K562 (cell line): ENCODE measurements around the gene ITPR3. TPM values are rescaled to one million over a fixed set of nuclear protein-coding genes. Genes with fewer than 3 reads are reported as not detected.

ENCODE experiments used
- ATAC-seq: fragments of 200-7000 bp; cut with Tn5 transposase; 3 replicates; pipeline ENCODE4 v1.9.1; 2020; ENCODE audit warnings: moderate library complexity
- BruUV-seq: library from RNA; stranded (reverse); fragments of 400-500 nt; replicated peaks from 2 replicates; lab custom pipeline; 2021; lab: Mats Ljungman, UMichigan
- CTCF ChIA-PET: fragments of 300-600 bp; formaldehyde crosslinking; extraction: SDS; loops from one replicate; lab custom pipeline; 2021; ENCODE audit warnings: low intra/inter-chr PET ratio; lab: Yijun Ruan, JAX
- POLR2A ChIA-PET: fragments of 300-600, 350-650 bp; sonication (Branson Sonifier 250); formaldehyde crosslinking; extraction: SDS; loops from one replicate; lab custom pipeline; 2021; ENCODE audit warnings: antibody characterized with exemption, inconsistent platforms; lab: Yijun Ruan, JAX
- DNase-seq, 4 experiments: peaks; one replicate each; pipeline versions ENCODE4 v3.0.0 to v3.0.0-alpha.2; 2011 to 2018; ENCODE audit warnings: low spot score in 3 of 4, mixed read lengths in 3 of 4; ENCODE audit errors: extremely low read depth in 1 of 4
- FAIRE-seq: peaks from 2 replicates; lab custom pipeline; 2011; peaks lifted over from hg19 to GRCh38; lab: Jason Lieb, UNC
- H2AFZ ChIP-seq: 2 replicates; pipeline ENCODE4 v1.6.0; 2011; ENCODE audit warnings: low read depth, low read length, control low read depth, inconsistent platforms
- H3K27ac ChIP-seq: fragments of 200-600 bp; 3 replicates; pipeline ENCODE4 v1.8.0; 2011; ENCODE audit warnings: low read depth, mild to moderate bottlenecking, control low read depth, inconsistent platforms, low read length, moderate library complexity, mixed read lengths; ENCODE audit errors: extremely low read depth
- H3K27me3 ChIP-seq, 2 experiments: fragments of 300-600 bp in 1 of 2; 2 replicates in 1 of 2; 3 replicates in 1 of 2; pipeline versions ENCODE4 v1.6.0 to v1.8.0; 2011; ENCODE audit warnings: inconsistent platforms in 2 of 2, low read length in 2 of 2, mild to moderate bottlenecking in 1 of 2, mixed read lengths in 1 of 2, moderate library complexity in 1 of 2; ENCODE audit not compliant: control insufficient read depth in 2 of 2, insufficient read depth in 2 of 2
- H3K36me3 ChIP-seq: fragments of 300-600 bp; 3 replicates; pipeline ENCODE4 v1.8.0; 2011; ENCODE audit warnings: mild to moderate bottlenecking, low read length, inconsistent platforms; ENCODE audit not compliant: control insufficient read depth, insufficient read depth
- H3K4me1 ChIP-seq, 2 experiments: fragments of 200-600 bp in 1 of 2; replicated peaks in 1 of 2; 2 replicates in 1 of 2; 3 replicates in 1 of 2; pipeline versions ENCODE4 v1.5.1 to v1.8.0; 2011; ENCODE audit warnings: inconsistent platforms in 2 of 2, low read length in 2 of 2, mild to moderate bottlenecking in 1 of 2, mixed read lengths in 1 of 2, moderate library complexity in 1 of 2; ENCODE audit not compliant: control insufficient read depth in 2 of 2, insufficient read depth in 2 of 2
- H3K4me2 ChIP-seq: 2 replicates; pipeline ENCODE4 v1.6.1; 2011; ENCODE audit warnings: low read length, control low read depth, inconsistent platforms, mixed read lengths; ENCODE audit not compliant: insufficient read depth
- H3K4me3 ChIP-seq: fragments of 200-600 bp; sonication (generic), shearing (Covaris generic); 2 replicates; pipeline ENCODE4 v1.5.1; 2016; ENCODE audit warnings: control low read depth, inconsistent platforms
- H3K79me2 ChIP-seq: fragments of 200-600 bp; 3 replicates; pipeline ENCODE4 v1.8.0; 2011; ENCODE audit warnings: low read length, inconsistent platforms; ENCODE audit not compliant: control insufficient read depth, insufficient read depth
- H3K9ac ChIP-seq, 2 experiments: 2 replicates each; pipeline versions ENCODE4 v1.6.0 to v1.6.1; 2011; ENCODE audit warnings: low read depth in 2 of 2, low read length in 2 of 2, control low read depth in 1 of 2, inconsistent platforms in 1 of 2, mild to moderate bottlenecking in 1 of 2, mixed read lengths in 1 of 2; ENCODE audit not compliant: insufficient read depth in 1 of 2
- H3K9me1 ChIP-seq: one replicate; pipeline ENCODE4 v1.6.0; 2011; ENCODE audit warnings: inconsistent platforms, mild to moderate bottlenecking, low read length, moderate library complexity; ENCODE audit not compliant: control insufficient read depth, insufficient read depth
- H3K9me3 ChIP-seq: replicated peaks from 2 replicates; pipeline ENCODE4 v1.5.1; 2011; ENCODE audit warnings: low read depth, low read length, inconsistent platforms; ENCODE audit not compliant: control insufficient read depth, insufficient read depth
- H4K20me1 ChIP-seq: replicated peaks from 2 replicates; pipeline ENCODE4 v1.6.1; 2011; ENCODE audit warnings: low read length, inconsistent platforms, mixed read lengths; ENCODE audit not compliant: control insufficient read depth, insufficient read depth
- ADNP ChIP-seq: fragments of 200-800 bp; sonication (Bioruptor generic); IDR thresholded peaks from 2 replicates; pipeline ENCODE4 v1.6.1; 2016; ENCODE audit warnings: missing genetic modification characterization, missing compliant biosample characterization
- BCOR ChIP-seq: fragments of 450-650 bp; IDR thresholded peaks from 2 replicates; pipeline ENCODE4 v1.6.1; 2016
- BRF1 ChIP-seq: IDR thresholded peaks from 3 replicates; pipeline ENCODE4 v1.6.1; 2011; ENCODE audit warnings: borderline replicate concordance, mild to moderate bottlenecking; ENCODE audit not compliant: insufficient read length; ENCODE audit errors: extremely low read depth
- CBX3 ChIP-seq, 2 experiments: IDR thresholded peaks; 1 replicate in 1 of 2; 2 replicates in 1 of 2; pipeline ENCODE4 v1.6.1; 2012; ENCODE audit warnings: inconsistent platforms in 2 of 2, low read length in 2 of 2, borderline replicate concordance in 1 of 2, control low read depth in 1 of 2
- HDAC2 ChIP-seq: fragments of 450-650 bp; IDR thresholded peaks from 2 replicates; pipeline ENCODE4 v1.6.1; 2016; ENCODE audit warnings: mild to moderate bottlenecking
- HLTF ChIP-seq: fragments of 450-650 bp; IDR thresholded peaks from 2 replicates; pipeline ENCODE4 v1.6.1; 2016
- JUN ChIP-seq, 2 experiments: sonication (generic) in 1 of 2; formaldehyde crosslinking in 1 of 2; IDR thresholded peaks; 2 replicates each; pipeline versions ENCODE4 v1.6.1 to v1.8.0; 2012 to 2022; ENCODE audit warnings: borderline replicate concordance in 2 of 2, mild to moderate bottlenecking in 2 of 2, improper control_type of control experiment in 1 of 2, low read depth in 1 of 2, low read length in 1 of 2, missing genetic modification reagents in 1 of 2
- KDM1A ChIP-seq, 2 experiments: fragments of 450-650 bp; IDR thresholded peaks; 2 replicates each; pipeline ENCODE4 v1.6.1; 2016; ENCODE audit warnings: mild to moderate bottlenecking in 2 of 2
- NR3C1 ChIP-seq: sonication (generic); formaldehyde crosslinking; IDR thresholded peaks from 2 replicates; pipeline ENCODE4 v1.8.1; 2022; ENCODE audit warnings: missing genetic modification reagents
- PURB ChIP-seq: sonication (generic); formaldehyde crosslinking; IDR thresholded peaks from 2 replicates; pipeline ENCODE4 v1.9.0; 2021; ENCODE audit warnings: low read depth, mild to moderate bottlenecking, missing genetic modification reagents
- RAD21 ChIP-seq, 2 experiments: fragments of 250-450 bp in 1 of 2; fragments of 450-650 bp in 1 of 2; sonication (Bioruptor Pico) in 1 of 2; formaldehyde crosslinking in 1 of 2; IDR thresholded peaks in 1 of 2; conservative IDR thresholded peaks in 1 of 2; 2 replicates each; pipeline versions ENCODE4 v1.4.0 to v1.8.0; 2020 to 2022; ENCODE audit warnings: mild to moderate bottlenecking in 2 of 2, moderate library complexity in 1 of 2
- RBM25 ChIP-seq: fragments of 200-400 bp; formaldehyde crosslinking; IDR thresholded peaks from 2 replicates; pipeline ENCODE4 v1.6.1; 2018; ENCODE audit warnings: low read length, low read depth, moderate library complexity; ENCODE audit not compliant: severe bottlenecking
- RCOR1 ChIP-seq, 2 experiments: IDR thresholded peaks; 2 replicates each; pipeline ENCODE4 v1.6.1; 2012; ENCODE audit warnings: low read depth in 2 of 2, low read length in 2 of 2, borderline replicate concordance in 1 of 2, improper control_type of control experiment in 1 of 2
- ZNF561 ChIP-seq: fragments of 450-650 bp; formaldehyde crosslinking; conservative IDR thresholded peaks from 2 replicates; pipeline ENCODE4 v1.4.0; 2020; ENCODE audit warnings: mild to moderate bottlenecking, moderate library complexity
- WGBS: fragments of 100-300 bp; shearing (Covaris generic); methylation state at CpG from one replicate; pipeline ENCODE4 v1.1.6; 2016; ENCODE audit warnings: low coverage, mixed read lengths; ENCODE audit not compliant: insufficient coverage; ENCODE audit errors: missing lambda C conversion rate; 5-methylcytosine and 5-hydroxymethylcytosine counted together
- in situ Hi-C: fragments of 300-500 bp; cut with MboI; formaldehyde crosslinking; loops from 4 replicates; pipeline ENCODE4 v1.15.0; 2018; ENCODE audit warnings: inconsistent platforms, mixed read lengths
- intact Hi-C: fragments of 100-400 bp; cut with micrococcal nuclease; formaldehyde crosslinking; loops from 2 replicates; pipeline ENCODE4 v1.14.2; 2022
- polyA plus RNA-seq, 8 experiments: library from polyadenylated mRNA; depleted of rRNA in 4 of 8; stranded (reverse) in 5 of 8; unstranded in 3 of 8; fragments of >200 nt; fragmentation: Nextera tagmentation in 2 of 8; fragmentation: Illumina TruSeq in 1 of 8; extraction: Ambion mirVana in 2 of 8; extraction: Trizol in 1 of 8; gene quantifications; 2 replicates each; pipeline versions ENCODE4 v1.2.1 to v1.2.3, GENCODE V29; 2011 to 2014; ENCODE audit warnings: inconsistent platforms in 1 of 8, missing spikeins in 1 of 8
- total RNA-seq, 7 experiments: library from RNA; depleted of rRNA in 6 of 7; stranded (reverse); fragments of >200 nt in 6 of 7; fragmentation: Illumina TruSeq in 2 of 7; extraction: Trizol in 2 of 7; gene quantifications; 2 replicates each; pipeline versions ENCODE4 v1.2.1 to v1.2.3, GENCODE V29; 2011 to 2021; ENCODE audit warnings: low replicate concordance in 1 of 7
- TF ChIP-seq, protein P1 (sequence below): IDR thresholded peaks from 3 replicates; pipeline ENCODE4 v1.6.1; 2011; ENCODE audit warnings: borderline replicate concordance, mild to moderate bottlenecking; ENCODE audit not compliant: insufficient read length, insufficient read depth
- TF ChIP-seq, protein P2 (sequence below): fragments of 450-650 bp; IDR thresholded peaks from 2 replicates; pipeline ENCODE4 v1.6.1; 2016; ENCODE audit warnings: low read depth, mild to moderate bottlenecking, moderate library complexity

The ITPR3 gene
- total and polyA plus RNA-seq, 9 of the 15 experiments (the other 6 are each of a cell fraction or from before 2014, with no cell fraction given) = 0.39 to 35.7 (median 13.2) TPM

DNA sequence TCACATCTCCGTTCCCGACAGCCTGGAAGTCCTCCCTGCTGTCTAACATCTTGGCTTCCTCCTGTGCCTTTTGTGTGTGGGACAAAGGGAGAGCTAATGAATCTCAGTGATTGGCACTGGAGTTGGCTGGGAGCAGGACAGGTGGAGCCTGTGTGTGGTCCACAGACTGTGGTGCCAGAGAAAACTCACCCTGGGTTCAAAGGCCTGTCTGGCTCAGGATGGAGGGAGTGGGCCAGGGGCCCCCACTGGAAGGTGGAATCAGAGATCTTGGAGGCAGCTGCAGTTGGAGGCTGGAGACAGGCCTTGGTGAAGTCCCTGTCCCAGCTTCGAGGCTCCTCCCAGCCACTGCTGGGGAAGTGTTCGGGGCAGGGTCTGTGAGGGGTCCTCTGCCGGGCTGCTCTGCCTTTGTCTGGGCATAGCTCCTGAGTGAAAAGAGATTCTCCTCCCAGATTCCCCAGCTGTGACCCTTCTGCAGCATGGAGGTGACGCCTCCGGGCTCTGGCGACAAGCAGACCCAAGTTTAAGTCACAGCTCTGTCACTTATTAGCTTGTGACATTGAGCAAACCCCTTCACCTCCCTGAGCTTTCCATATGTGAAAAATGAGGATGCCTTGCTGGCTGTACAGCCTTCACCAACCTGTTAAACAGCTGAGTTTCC is 13.9 kb upstream of the ITPR3 start (continued):
- TF ChIP-seq, protein P1, sequence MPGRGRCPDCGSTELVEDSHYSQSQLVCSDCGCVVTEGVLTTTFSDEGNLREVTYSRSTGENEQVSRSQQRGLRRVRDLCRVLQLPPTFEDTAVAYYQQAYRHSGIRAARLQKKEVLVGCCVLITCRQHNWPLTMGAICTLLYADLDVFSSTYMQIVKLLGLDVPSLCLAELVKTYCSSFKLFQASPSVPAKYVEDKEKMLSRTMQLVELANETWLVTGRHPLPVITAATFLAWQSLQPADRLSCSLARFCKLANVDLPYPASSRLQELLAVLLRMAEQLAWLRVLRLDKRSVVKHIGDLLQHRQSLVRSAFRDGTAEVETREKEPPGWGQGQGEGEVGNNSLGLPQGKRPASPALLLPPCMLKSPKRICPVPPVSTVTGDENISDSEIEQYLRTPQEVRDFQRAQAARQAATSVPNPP = no peak
- TF ChIP-seq HLTF (no peak), PURB (no peak), JUN (IDR thresholded peaks at IDR 0.05; ENCODE audit: borderline replicate concordance, low read depth, low read length) (no peak), JUN (CRISPR knock-in tag; IDR thresholded peaks at IDR 0.05; ENCODE audit: borderline replicate concordance) (no peak)
- TF ChIP-seq, protein P2, sequence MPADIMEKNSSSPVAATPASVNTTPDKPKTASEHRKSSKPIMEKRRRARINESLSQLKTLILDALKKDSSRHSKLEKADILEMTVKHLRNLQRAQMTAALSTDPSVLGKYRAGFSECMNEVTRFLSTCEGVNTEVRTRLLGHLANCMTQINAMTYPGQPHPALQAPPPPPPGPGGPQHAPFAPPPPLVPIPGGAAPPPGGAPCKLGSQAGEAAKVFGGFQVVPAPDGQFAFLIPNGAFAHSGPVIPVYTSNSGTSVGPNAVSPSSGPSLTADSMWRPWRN = no peak

DNA sequence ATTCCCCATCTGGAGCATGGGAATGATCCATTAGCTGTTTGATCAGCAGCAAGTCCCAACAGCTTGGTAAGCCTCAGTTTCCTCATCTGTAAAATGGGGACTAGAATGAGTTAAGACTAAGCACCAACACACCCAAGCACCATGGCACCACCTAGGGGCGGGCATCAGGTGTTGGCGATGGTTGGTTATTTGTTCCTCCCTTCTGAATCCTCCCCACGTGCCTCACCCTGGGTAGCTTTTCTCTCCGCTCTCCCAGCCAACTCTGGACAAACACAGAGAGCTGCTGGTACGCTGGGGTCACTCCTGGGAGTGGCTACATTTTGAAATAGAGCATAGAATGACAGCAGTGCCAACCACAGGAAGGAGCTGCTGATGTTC is 13.3 kb upstream of the ITPR3 start:
- Histone ChIP-seq H3K36me3 (no peaks in the 10 kb centered on the region), H2AFZ (no peak overlapping the region), H3K4me2 (no peak overlapping the region), H3K4me1 (peaks cover 13 to 20% of the 10 kb centered on the region in 2 experiments; a peak in 4 of 5 replicates), H4K20me1 (no peaks in the 10 kb centered on the region), H3K27ac (no peak overlapping the region), H3K9me3 (no peaks in the 10 kb centered on the region), H3K9ac (peak overlapping the region in 1 of 2 experiments; percentile 32; a peak in 1 of 4 replicates), H3K79me2 (no peaks in the 10 kb centered on the region), H3K27me3 (peaks cover 7 to 8% of the 10 kb centered on the region in 2 experiments; a peak in 4 of 5 replicates), H3K9me1 (no peaks in the 10 kb centered on the region), H3K4me3 (no peak overlapping the region)
- DNase-seq (peak in 1 of 4 experiments; percentile 51), FAIRE-seq (no peak), ATAC-seq (peak; percentile 24; the same call in 2 of the 3 replicates)
- ChIA-PET CTCF (no interaction called here), POLR2A (interaction anchor here (0.6 to 1.6 kb wide), 8 partner anchors 10 to 104 kb away, joined by 3 to 6 read pairs (median 4); partner anchors contain the start of genes ITPR3 and UQCC2)
- intact Hi-C loops (no loop called here), in situ Hi-C loops (no loop called here)
- WGBS = 38% methylated on average over 5 of the region's 5 CpGs
- BruUV-seq = no TSS peak
- TF ChIP-seq RBM25 (peak; percentile 96), BCOR (peak; percentile 96), ZNF561 (CRISPR knock-in tag) (no peak), BRF1 (no peak), HDAC2 (peak; percentile 72; the same call in 1 of the 2 replicates), NR3C1 (CRISPR knock-in tag) (no peak), RAD21 (CRISPR knock-in tag; conservative IDR thresholded peaks at IDR 0.05 in 1 of 2, IDR thresholded peaks at IDR 0.05 in 1 of 2) (peak in 1 of 2 experiments; percentile 32; a peak in 2 of 4 replicates), KDM1A (IDR thresholded peaks at IDR 0.05) (peak; percentile 79 to 89), CBX3 (IDR thresholded peaks at IDR 0.05; ENCODE audit: borderline replicate concordance in 1 of 2, low read length in 2 of 2) (0 out of 3 replicates have a peak, but pooled peaks of 1 of the 2 experiments have one; percentile 31), ADNP (tag) (peak; percentile 73; the same call in 1 of the 2 replicates), RCOR1 (IDR thresholded peaks at IDR 0.05; ENCODE audit: borderline replicate concordance in 1 of 2, low read depth in 2 of 2, low read length in 2 of 2) (peak in 1 of 2 experiments; percentile 60; a peak in 2 of 4 replicates)
